Gastrocnemius medialis (tissue), 4 donors: ENCODE data around the gene SIKE1. TPM values are rescaled to one million over a fixed set of nuclear protein-coding genes. Genes with fewer than 3 reads are reported as not detected.
A peak's percentile ranks its signal among the peaks of the same experiment; 100 is the strongest.

Source experiments
- ATAC-seq, 2 donors: fragments of 150-250 bp; one replicate each; pipeline ENCODE4 v1.9.1; 2016
- DNase-seq, 2 donors: peaks; one replicate each; pipeline ENCODE4 v3.0.0-alpha.2; 2019
- H3K27ac ChIP-seq, 4 donors: fragments of 200-600 bp; sonication (generic); 1 replicate in 1 of 4; 2 replicates in 3 of 4; pipeline ENCODE4 v1.5.1; 2016 to 2018; ENCODE audit warnings: mild to moderate bottlenecking in 2 of 4, moderate library complexity in 1 of 4
- H3K27me3 ChIP-seq, 3 donors: fragments of 200-600 bp; sonication (generic) in 2 of 3; 1 replicate in 1 of 3; 2 replicates in 2 of 3; pipeline versions ENCODE4 v1.5.1 to v1.6.0; 2016 to 2019; ENCODE audit warnings: mild to moderate bottlenecking in 1 of 3, moderate library complexity in 1 of 3
- H3K36me3 ChIP-seq, 2 donors: fragments of 200-600 bp; sonication (generic) in 1 of 2; one replicate each; pipeline ENCODE4 v1.5.1; 2017 to 2018
- H3K4me1 ChIP-seq, 2 donors: fragments of 200-600 bp; sonication (generic) in 1 of 2; one replicate each; pipeline ENCODE4 v1.5.1; 2016 to 2017; ENCODE audit warnings: mild to moderate bottlenecking in 2 of 2
- H3K4me3 ChIP-seq, 4 donors: fragments of 200-600 bp; sonication (generic) in 3 of 4; 1 replicate in 1 of 4; 2 replicates in 3 of 4; pipeline ENCODE4 v1.5.1; 2016 to 2019; ENCODE audit warnings: mild to moderate bottlenecking in 2 of 4
- H3K9me3 ChIP-seq, 3 donors: fragments of 200-600 bp; sonication (generic) in 2 of 3; 1 replicate in 1 of 3; 2 replicates in 2 of 3; pipeline ENCODE4 v1.5.1; 2016 to 2019
- POLR2A ChIP-seq, 2 donors: fragments of 450-650 bp; IDR thresholded peaks; one replicate each; pipeline ENCODE4 v1.6.1; 2017; ENCODE audit warnings: antibody characterized with exemption in 2 of 2, mild to moderate bottlenecking in 2 of 2, moderate library complexity in 2 of 2
- in situ Hi-C, 4 donors: fragments of 200-750 bp; cut with MboI; loops; one replicate each; pipeline versions ENCODE4 v1.15.0 to v1.8.0; 2017; ENCODE audit warnings: low sequenced_read_pairs in 4 of 4
- intact Hi-C: fragments of 100-400 bp; cut with DNase I; formaldehyde crosslinking; loops from one replicate; pipeline ENCODE4 v1.15.1; 2023; ENCODE audit warnings: low total_unique reads
- total RNA-seq, 4 donors: library from RNA; depleted of rRNA; stranded (reverse); fragments of >200 nt; gene quantifications; one replicate each; pipeline versions ENCODE4 v1.1.0 to v1.2.3, GENCODE V29; 2016
- TF ChIP-seq, protein P1 (sequence below), 5 experiments: fragments of 450-650 bp in 3 of 5; fragments of 200-600 bp in 2 of 5; sonication (generic) in 2 of 5; IDR thresholded peaks in 4 of 5; conservative IDR thresholded peaks in 1 of 5; 1 replicate in 4 of 5; 2 replicates in 1 of 5; pipeline ENCODE4 v1.5.1; 2016 to 2019; ENCODE audit warnings: antibody characterized with exemption in 5 of 5, mild to moderate bottlenecking in 3 of 5, moderate library complexity in 3 of 5

Gene SIKE1
- total RNA-seq, 4 donors from 2014 or later: 25.7 to 37.8 (median 36.3) TPM

DNA sequence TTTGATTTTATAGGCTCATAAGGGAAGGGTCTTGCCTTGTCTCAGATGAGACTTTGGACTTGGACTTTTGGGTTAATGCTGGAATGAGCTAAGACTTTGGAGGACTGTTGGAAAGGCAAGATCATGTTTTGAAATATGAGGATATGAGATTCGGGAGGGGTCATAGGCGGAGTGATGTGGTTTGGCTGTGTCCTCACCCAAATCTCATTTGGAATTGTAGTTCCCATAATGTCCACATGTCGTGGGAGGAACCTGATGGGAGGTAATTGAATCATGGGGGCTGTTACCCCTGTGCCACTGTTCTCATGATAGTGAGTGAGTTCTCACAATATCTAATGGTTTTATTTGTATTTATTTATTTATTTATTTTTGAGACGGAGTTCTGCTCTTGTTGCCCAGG, 15.8 kb downstream of the SIKE1 start:
- peaks cover 0 to 7% of the 10 kb centered on the region in 2 donors for H3K36me3 ChIP-seq
- no peak overlapping the region for H3K27ac ChIP-seq
- intact Hi-C loops (no loop called here), in situ Hi-C loops (loop anchor here in 3 of 4 donors (10.0 to 25.0 kb wide), 3 partner anchors 177 to 260 kb away; partner anchors contain the start of gene BCAS2 (in 2 of the 3))
- H3K9me3 ChIP-seq: no peaks in the 10 kb centered on the region
- no peak for DNase-seq
- ATAC-seq: no peak
- H3K27me3 ChIP-seq: no peaks in the 10 kb centered on the region
- TF ChIP-seq POLR2A (IDR thresholded peaks at IDR 0.05): no peak
- TF ChIP-seq, protein P1, sequence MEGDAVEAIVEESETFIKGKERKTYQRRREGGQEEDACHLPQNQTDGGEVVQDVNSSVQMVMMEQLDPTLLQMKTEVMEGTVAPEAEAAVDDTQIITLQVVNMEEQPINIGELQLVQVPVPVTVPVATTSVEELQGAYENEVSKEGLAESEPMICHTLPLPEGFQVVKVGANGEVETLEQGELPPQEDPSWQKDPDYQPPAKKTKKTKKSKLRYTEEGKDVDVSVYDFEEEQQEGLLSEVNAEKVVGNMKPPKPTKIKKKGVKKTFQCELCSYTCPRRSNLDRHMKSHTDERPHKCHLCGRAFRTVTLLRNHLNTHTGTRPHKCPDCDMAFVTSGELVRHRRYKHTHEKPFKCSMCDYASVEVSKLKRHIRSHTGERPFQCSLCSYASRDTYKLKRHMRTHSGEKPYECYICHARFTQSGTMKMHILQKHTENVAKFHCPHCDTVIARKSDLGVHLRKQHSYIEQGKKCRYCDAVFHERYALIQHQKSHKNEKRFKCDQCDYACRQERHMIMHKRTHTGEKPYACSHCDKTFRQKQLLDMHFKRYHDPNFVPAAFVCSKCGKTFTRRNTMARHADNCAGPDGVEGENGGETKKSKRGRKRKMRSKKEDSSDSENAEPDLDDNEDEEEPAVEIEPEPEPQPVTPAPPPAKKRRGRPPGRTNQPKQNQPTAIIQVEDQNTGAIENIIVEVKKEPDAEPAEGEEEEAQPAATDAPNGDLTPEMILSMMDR (IDR thresholded peaks at IDR 0.05 in 4 of 5, conservative IDR thresholded peaks at IDR 0.05 in 1 of 5): no peak
- no peak overlapping the region for H3K4me3 ChIP-seq
- no peaks in the 10 kb centered on the region for H3K4me1 ChIP-seq

DNA sequence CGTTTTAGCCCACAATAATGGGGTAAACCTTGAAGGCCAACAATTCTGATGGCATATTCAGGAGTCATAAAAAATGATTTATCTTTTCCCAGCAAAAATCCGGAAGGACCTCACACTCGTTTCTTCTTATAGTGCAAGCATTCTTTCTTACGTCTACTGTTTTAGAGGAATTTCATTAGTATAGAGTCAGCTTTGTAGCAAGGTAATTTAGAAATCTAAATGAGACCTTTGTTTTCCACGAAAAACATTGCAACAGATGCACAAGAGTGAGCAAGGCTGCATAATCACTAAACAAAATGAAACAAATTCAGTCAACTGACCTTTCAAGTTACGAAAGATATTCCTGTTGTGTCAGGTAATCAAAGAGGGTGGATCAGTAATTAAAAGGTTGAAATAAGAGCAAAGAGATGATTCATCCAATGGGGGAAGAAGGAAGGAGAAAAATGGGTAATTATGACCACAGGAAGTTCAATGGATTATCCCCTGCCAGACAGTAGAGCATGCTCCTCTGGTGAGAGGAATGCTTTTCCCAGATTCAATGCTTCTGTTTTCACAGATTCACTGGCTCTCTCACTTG, 22.1 kb downstream of the SIKE1 start:
- H3K4me1 ChIP-seq: peaks cover 26 to 31% of the 10 kb centered on the region in 2 donors
- in situ Hi-C loops (loop anchor here in 3 of 4 donors (10.0 to 25.0 kb wide), 2 partner anchors 171 to 174 kb away; partner anchors contain the start of gene BCAS2 (in 3 of the 3)), intact Hi-C loops (loop anchor here (1.0 to 10.0 kb wide), 5 partner anchors 177 to 1804 kb away; partner anchors contain the start of genes BCAS2 and SLC16A1)

DNA sequence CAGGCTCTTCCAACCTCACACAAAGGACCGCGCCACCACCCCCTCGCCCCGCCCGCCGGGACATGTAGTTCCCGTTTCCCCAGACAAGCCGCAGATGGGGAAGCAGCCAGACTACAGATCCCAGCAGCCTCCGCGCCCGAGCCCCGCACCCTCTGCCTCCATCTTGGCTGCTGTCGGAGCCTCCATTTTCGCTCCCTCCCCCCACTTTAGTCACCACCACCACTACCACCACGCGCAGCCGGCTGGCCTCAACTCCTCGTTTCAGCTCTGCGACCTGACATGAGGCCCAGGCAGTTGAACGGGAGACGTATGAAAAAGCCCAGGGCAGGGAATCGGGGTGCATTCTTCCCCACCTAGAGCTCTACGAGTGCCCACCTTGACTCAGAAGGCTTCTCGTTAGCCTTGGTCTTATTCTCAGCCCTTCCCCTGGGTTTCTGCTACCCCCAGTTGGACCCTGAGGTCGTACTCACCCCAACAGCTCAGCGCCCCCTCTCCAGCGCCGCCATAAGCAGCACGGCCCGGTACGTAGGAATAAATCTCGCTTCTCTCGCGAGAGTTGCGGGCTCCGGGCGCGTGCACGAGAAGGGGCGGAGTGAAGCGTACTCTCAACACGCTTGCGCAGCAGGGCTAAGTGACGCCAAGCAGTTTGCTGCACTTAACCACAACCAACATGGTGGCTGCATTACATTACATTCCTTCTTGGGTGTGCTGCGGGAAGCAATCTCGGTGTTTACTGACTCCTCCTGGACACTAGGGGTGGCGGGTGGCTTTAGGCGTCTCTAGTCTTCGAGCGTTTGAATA, 22.8 kb downstream of the SIKE1 start, which contains the start of gene CSDE1:
Gene CSDE1, minus strand, starts transcription at position 530 of the 801 bp plus-strand sequence. CDS start 18,094 bp downstream, outside the sequence.
- Histone ChIP-seq H3K4me1 (peaks cover 33 to 37% of the 10 kb centered on the region in 2 donors), H3K9me3 (no peaks in the 10 kb centered on the region), H3K27me3 (no peaks in the 10 kb centered on the region), H3K36me3 (no peaks in the 10 kb centered on the region), H3K4me3 (peak within 1 kb of the TSS; percentile 83 to 98 (median 90)), H3K27ac (peak within 1 kb of the TSS; percentile 97 to 100 (median 98))
- DNase-seq: peak; percentile 98
- in situ Hi-C loops (loop anchor here in 3 of 4 donors (10.0 to 25.0 kb wide), 2 partner anchors 170 to 173 kb away; partner anchors contain the start of gene BCAS2 (in 3 of the 3)), intact Hi-C loops (loop anchor here (1.0 to 10.0 kb wide), 8 partner anchors 54 to 1803 kb away; partner anchors contain the start of genes BCAS2, DENND2C, SLC16A1 and TRIM33)
- TF ChIP-seq, protein P1 (IDR thresholded peaks at IDR 0.05 in 4 of 5, conservative IDR thresholded peaks at IDR 0.05 in 1 of 5): peak; percentile 17 to 66 (median 61)
- TF ChIP-seq POLR2A (IDR thresholded peaks at IDR 0.05): peak; percentile 95 to 96
- ATAC-seq: peak; percentile 83 to 86

More for the DNA sequence above, 22.1 kb downstream of the SIKE1 start:
- Histone ChIP-seq H3K27me3 (no peaks in the 10 kb centered on the region), H3K9me3 (no peaks in the 10 kb centered on the region), H3K4me3 (peak overlapping the region; percentile 83 to 98 (median 90)), H3K36me3 (no peaks in the 10 kb centered on the region), H3K27ac (peak overlapping the region; percentile 97 to 100 (median 98))
- TF ChIP-seq POLR2A (IDR thresholded peaks at IDR 0.05): no peak
- TF ChIP-seq, protein P1 (IDR thresholded peaks at IDR 0.05 in 4 of 5, conservative IDR thresholded peaks at IDR 0.05 in 1 of 5): no peak
- ATAC-seq: no peak
- DNase-seq: no peak

DNA sequence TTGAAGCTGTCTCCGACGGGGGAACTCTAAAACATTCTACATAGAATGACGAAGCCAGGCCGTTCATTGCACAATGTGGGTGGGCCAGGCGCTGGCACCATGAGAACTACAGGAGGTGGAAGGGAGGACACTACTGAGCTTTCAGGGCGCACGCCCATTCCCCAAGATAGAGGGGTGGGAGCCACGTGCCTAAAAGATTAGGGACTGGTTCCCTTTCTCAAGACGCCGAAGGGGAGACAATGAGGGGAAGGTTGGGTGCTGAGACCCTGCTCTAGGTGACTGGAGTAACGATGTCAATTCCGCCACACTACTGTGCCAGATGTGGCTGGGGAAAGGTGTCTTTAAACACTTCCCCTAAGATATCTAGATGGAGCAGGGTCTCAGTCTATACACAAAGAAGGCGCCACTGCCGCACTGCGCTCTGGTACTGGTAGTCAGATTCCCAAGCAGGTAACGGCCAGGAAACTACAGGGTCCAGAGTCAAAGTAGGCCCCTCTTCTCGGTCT, 23.5 kb downstream of the SIKE1 start:
- ATAC-seq: peak; percentile 24 to 27
- no peaks in the 10 kb centered on the region for H3K36me3 ChIP-seq
- DNase-seq: peak; percentile 41 to 66
- no peaks in the 10 kb centered on the region for H3K9me3 ChIP-seq
- in situ Hi-C loops (loop anchor here in 3 of 4 donors (10.0 to 25.0 kb wide), 2 partner anchors 170 to 172 kb away; partner anchors contain the start of gene BCAS2 (in 3 of the 3)), intact Hi-C loops (loop anchor here (1.0 to 10.0 kb wide), 6 partner anchors 54 to 1802 kb away; partner anchors contain the start of genes DENND2C, SLC16A1 and TRIM33)
- TF ChIP-seq, protein P1 (IDR thresholded peaks at IDR 0.05 in 4 of 5, conservative IDR thresholded peaks at IDR 0.05 in 1 of 5): no peak
- no peak for TF ChIP-seq POLR2A (IDR thresholded peaks at IDR 0.05)
- H3K27ac ChIP-seq: peak overlapping the region; percentile 97 to 100 (median 98)
- H3K4me3 ChIP-seq: peak overlapping the region; percentile 83 to 98 (median 90)
- H3K4me1 ChIP-seq: peaks cover 39 to 44% of the 10 kb centered on the region in 2 donors
- H3K27me3 ChIP-seq: no peaks in the 10 kb centered on the region
